Hypothalamus (tissue), 51 donors: Measurements from ENCODE around the gene SHC4.

ENCODE experiments used
- DNase-seq, 51 donors: peaks; one replicate each; lab custom pipeline; 2025; lab: John Stamatoyannopoulos, UW

SHC4 gene

DNA sequence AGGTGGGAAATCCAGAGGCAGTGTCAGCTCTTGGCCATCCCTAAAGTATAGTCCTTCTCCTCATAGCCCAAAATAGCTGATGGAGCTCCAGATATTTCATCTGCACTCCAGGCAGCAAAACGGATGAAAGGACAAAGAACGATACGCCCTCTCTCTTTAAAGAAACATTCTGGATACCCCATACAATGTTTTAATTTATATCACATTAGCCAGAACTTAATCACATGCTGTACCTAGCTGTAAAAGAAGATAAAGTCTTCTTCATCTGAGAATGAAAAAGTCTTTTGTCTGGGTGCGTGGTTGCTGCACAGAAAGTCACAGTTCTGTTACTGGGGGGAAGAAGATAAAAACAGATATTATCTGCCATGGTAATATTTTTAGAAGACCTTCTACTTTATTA, 4.3 kb upstream of the SHC4 start:
- no peak for DNase-seq

DNA sequence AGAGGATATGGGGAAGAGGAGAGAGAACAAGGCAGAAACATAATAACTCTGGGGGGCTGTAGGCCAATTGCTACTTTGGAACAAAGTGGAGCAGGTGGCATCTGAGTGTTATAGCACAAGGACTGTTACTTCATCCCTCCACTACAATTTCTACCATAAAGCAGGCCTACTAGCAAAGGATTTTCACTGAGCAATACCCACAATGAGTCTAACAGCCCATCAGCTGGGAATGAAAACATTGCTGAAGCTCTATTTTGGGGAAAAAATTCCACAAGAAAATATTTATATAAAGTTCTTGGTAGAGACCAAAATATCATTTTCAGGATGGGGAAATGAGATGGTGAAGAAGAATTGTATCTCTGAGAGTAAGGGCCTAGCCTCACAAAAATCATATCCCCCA, 3.6 kb upstream of the SHC4 start:
- no peak for DNase-seq

DNA sequence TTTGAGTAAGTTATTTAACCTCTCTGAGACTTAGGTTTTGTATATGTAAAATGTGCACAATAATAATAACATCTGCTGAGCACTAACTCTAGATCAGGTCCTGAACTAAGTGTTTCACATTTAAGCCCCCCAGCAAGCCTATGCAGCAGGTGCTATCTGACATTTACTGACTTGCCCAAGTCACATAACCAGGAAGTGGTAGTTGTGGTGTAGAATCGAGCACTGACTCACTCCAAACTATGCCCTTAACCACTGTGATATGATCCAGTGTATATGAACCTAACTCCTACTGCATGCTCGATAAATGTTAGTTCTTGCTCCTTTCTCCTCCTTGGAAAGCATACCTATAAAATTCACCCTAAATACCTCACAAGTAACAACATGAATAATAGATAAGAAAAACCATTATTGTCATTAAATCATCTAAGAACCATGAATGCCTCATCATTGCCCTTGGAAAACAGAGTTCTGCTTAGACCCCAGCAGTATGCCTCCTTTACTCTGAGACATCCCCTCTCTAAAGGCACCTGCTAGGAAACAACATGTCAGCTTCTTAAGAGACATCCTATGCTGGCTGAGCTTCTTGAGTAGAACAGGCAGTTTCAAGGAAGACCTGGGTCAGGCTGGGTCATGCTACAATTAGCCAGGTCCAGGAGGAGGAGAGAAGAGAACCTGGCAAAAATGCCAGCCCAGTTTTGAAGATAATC, 3.0 kb upstream of the SHC4 start:
- DNase-seq, result no peak

DNA sequence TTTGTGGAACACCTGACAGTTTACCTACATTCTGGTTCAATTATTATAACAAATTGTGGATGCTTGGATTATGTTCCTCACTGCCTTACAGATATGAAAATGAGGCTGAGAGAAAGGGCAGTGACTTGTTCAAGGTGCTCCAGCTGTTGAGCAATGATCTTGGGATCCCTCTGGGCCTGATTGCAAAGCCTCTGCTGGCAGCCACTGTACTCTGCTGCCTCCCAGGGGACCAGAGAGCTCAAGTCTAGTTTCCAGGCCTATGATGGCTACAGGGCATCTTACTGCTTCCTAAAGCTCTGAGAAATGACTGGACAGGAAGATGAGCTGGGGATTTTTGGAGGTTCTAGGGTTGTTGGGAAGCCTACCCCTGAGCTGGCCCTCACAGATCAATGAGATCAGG, 2.3 kb upstream of the SHC4 start:
- peak in 1 of 51 donors; percentile 11 for DNase-seq

DNA sequence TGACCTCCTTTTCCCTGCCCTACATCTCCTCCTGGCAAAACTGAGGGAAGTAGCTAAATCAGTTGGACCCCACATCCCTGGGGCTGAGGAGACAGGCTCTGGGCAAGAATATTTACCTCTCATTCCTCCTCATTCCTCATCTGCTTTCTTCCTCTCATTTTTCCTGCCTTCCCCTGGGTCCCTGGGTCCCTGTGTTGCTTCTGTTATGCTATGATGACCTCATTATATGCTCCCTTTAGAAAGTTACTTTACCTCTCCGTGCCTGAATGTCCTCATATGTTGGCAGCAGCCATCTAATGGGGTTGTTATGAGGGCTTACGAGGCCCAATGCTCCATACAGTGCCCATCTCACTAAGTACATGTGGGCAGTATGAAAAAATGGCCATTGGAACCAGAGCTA, 1.2 kb upstream of the SHC4 start:
- no peak for DNase-seq

DNA sequence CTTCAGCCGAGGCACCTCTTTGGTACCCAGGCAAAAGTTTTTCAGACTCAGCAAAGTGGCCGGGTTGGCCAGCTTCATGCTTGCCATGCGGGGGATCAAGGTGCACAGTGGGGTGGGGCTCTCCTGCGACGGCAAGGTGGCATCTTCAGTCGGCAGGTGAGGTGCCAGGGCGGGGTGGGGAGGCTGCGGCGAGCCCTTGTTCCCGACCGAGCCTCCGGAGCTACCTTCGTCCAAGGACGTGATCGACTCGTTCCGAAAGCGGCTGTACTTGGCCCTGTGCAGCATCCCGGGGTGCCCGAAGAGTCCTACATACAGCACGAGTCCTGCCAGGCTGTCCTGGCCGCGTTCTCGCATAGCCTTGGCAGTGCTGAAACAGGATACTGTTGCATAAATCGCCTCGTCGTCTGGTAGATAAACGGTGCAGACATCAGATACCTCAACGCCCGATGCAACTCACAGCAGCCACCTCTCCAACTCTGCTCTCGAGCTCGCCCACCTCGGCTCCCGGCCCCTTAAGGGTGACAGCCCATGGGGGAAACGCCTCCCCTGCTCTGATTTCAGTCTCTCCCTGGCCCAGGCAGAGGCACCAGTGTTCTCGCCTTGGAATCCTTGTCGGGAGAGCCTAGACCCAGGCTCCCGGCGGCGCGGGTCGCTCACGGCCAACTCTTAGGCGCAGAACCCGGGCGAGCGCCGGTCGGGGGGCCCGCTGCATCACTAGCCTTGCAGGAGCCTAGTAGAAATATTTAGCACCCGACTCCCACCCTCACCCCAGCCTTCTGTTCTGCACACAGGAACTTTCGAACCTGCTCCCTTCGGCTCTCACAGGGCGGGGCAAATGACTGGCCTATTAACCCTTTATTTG, 826 bp downstream of the SHC4 start:
- DNase-seq, result peak in 24 of 51 donors; percentile 15 to 59 (median 32)

DNA sequence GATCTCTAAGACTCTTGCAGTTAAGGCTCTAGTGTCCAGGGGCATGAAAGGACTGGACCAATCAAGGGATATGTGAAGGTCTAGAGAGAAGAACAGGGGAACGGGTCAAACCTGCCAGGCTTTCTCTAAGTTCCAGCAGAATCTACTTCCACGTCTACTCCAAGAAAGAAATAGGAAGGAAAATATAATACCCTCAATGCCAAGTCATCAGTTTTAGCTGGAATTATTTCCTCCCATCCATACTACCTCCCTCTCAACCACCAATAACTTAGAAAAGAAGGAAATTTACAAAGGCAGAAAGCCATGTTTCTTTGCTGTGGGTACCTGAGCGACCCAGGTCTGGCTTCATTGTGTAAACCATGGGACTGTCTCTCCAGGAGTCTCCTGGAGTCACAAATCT, 7.8 kb downstream of the SHC4 start:
- no peak for DNase-seq

DNA sequence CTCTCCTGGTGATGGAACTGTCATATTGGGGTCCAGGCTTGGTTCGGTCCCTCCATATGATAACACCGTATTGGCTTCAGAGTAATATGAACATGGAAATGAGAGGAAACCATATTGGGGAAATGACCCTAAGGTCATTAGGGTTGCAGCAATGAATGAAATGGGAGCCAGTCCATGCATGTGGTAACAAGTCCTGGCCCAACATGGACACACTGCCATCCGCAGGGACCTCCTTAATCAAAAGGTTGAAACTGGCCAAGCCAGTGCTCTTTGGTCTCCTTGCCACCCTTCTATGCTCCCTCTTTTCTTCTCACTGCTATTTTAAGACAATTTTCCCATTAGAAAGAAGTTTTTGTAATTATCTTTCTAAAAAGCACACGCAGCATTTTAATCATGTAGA, 8.3 kb downstream of the SHC4 start:
- DNase-seq, result no peak

DNA sequence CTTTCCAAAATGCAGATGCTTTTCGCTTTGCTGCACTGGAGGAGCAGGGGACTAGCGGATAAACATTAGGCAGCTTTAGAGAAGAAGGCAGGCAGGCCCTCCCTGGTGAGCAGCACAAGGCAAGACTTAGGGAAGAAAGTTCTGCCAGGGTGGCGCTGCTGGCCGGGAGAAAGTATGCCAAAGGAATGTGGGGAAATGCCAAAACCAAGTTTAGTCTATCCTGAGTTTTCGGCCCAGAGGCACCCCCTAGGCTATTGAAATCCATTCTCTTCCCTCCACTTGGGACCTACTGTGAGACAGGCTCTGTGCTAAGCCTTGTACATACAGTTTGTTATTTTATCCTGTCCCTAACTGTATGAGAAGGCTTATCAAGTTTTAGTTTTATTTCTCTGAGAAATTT, 9.2 kb downstream of the SHC4 start:
- DNase-seq, result peak in 1 of 51 donors; percentile 2

DNA sequence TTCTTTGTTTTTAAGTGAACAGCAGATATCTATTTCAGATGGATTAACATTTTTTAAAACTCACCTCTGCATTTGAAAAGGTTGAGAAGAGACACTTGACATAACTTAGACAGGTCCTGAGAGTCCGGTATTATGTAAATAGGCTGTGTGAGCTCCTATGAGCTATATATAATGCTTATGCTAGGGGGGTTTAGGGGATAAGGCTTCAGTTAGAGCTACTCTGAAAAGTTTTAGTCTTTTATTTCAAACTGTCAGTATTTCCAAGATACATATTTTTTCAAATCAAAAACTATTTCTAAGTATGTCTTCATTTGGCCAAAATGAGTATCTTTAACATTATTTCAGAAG, 16.9 kb downstream of the SHC4 start:
- no peak for DNase-seq

DNA sequence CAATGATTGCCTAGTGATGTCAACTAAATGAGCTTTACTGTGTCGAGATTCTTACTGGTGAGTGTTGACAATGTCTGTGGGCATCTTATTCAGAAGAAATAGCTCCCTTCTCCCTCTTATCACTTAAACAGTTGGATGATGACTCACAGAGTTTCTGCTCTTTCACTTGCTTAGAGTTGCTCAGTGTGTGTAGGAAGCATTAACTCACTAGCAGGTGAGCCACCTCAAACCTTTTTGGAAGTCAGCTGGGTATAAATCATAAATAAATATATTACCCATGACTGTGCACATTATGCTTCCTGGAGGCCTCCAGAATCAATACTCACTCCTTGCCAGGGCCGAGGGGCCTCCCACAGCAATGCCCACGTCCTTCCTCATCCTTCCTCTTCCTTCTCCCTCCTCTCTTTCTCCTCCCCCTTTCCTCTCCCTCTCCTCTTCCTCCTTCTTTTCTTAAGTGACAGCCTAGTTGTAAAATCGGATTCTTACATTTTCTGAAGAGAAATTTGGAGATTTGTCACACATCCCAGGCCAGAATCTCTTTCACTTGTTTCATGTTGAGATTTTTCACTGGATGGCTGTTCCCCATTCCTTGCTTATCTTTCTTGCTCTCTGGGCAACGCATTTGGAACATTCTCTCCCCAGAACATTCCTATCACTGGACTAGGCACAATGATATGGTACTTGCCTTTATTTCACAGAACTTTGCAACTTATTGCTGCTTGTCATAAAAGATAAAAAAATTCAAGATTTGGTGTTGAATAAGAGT, 17.5 kb downstream of the SHC4 start:
- DNase-seq, result peak in 1 of 51 donors; percentile 10

DNA sequence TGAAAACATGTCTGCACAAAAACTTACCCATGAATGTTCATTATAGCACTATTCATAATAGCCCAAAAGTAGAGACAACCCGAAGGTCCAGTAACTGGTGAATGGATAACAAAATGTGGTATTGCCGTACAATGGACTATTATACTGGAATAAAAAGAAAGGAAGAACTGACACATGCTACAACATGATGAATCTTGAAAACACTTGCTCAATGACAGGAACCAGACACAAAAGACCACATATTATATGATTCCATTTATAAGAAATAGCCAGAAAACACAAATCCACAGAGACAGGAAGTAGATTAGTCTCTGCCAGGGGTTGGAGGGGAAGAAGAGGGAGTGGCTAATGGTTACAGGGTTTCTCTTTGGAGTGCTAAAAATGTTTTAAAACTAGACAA, 18.3 kb downstream of the SHC4 start:
- DNase-seq, result no peak

DNA sequence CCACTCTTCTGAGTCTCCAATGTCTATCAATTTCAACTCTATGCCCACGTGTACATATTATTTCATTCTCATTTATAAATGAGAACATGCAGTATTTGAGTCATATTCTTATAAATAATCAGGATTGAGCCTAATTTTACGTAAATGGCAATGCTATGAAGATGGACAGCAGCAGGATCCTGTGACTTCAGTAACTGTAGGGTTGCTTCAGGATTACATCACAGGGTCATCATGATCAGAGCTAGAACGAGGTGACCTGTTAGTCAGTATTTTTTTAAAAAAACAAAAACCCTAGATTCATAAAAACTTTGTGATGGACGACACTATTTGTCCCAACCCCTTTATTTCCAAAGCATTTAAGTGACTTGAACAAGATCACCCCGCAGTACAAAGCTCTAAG, 21.8 kb downstream of the SHC4 start:
- no peak for DNase-seq

DNA sequence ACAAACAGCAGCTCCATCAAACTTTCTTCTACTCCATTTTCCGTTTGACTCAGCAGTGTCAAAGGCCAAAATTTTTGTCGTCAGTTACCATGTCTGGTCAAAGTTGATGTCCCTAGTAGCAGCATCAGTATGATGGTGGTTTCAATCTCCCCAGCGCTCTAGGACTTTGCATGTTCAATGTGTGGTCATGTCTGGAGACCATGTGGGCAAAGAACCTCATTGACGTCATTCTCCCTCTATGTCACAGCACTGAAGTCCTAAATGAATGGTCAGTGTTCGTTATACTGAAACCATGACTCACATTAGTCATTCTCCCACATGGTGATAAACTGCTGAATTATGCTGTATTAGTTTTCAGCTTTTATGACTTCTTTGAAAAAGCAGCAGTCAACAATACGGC, 23.2 kb downstream of the SHC4 start:
- DNase-seq, result no peak

DNA sequence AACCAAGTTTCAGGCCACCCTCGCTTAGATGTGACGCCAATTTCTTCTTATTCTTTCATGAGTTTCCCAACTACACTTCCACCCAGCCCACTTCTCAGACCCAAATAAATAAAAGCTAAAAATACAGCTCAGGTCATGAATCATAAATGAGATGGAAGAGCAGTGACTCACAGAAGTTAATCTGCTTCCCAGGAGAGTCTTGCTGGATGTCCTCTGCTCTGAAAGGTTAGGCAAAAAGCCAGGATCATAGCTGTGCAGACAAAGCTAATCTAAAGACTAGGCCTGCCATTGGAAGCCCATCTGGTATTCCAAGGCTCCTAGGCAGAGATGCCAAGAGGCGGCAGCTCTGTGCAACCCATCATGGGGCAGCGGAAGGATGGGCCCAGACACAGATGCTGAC, 24.1 kb downstream of the SHC4 start:
- no peak for DNase-seq

DNA sequence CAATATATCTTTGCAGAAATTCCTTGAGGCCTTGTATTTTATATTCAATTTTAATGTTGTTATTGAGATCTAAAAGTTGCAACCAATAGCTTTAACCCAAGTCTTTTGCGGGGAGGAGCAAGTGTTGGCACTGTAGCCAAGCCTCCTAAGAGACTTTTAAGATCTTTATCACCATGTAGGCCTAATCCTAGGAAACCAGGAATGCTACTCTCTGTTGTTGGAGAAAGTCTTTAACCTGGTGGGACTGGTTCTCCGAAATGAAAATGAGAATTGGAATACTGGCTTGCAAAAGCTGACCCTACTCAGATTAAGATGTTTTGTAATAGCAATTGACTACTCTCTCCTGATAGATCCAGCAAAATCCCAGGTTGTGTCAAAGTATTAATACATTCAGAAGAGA, 25.8 kb downstream of the SHC4 start:
- DNase-seq, result no peak

DNA sequence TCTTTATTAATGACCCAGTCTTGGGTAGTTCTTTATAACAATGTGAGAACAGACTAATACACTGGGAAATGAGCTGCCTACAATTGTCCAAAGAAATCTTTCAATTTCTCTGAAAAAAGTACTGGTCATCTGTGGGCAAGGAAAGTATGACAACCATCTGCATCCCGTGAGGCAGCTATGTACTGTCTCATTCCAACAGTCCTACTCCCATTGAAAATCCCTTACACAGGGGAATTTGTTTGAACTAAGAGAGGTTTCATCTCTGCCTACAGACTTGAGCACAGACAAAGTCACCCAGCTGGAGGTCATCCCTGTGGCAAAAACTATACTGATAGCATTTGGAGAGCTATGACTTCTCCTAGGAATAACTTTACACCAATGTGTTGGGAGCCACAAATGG, 27.1 kb downstream of the SHC4 start:
- DNase-seq, result no peak

DNA sequence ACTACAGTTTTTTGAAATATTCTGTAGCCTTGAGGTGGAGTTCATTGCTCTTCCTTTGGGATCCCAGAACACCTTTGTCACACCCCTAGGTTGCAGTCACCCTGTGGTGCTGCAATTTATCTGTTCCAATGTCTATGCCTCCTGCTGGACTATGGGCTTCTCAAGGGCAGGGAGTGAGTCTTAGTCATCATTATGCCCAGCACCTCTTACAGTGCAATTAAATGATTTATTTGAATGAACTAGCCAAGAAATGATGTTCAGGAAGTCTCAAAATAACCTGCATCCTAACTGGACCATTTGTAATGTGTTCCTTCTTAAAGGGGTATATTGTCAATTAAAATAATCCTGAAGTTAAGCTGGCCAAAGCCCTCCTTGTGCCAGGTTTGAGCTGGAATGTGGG, 28.5 kb downstream of the SHC4 start:
- DNase-seq, result no peak

DNA sequence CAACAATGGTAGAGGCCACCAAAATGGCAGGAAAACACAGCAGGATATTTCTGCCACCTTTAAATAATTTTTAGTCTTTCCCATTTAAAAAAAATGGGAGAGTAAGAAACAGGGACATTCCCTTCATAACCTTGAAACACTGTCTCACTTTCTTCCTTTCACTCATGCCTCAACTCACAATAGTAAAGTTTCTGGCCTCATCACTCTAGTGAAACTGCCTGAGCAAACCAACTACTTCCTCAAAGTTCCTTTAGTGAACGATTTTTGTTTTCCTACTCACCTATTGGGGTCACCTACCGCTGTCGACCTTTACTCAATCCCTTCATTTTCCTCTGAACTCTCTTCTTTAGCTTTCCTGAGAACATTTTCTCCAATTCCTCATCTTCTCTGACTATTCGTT, 33.0 kb downstream of the SHC4 start:
- no peak for DNase-seq

DNA sequence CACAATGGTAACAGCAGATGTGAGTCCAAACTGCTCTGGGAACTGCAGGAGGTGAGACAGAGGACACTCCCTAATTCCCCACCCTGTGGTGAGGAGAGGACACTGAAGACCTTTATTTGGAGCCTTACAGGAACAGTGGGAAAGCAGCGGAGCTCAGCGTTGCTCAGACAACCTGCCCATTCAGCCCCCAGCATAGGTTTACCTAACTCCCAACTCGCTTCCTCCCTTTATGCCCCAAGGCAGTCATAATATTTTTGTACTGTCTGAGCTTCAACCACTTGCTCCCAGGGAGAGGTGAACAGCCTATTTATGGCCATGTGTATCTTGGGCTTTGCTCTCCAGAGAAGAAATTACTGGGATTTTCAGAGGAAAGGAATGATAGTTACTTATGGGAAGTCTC, 34.1 kb downstream of the SHC4 start:
- DNase-seq, result no peak

DNA sequence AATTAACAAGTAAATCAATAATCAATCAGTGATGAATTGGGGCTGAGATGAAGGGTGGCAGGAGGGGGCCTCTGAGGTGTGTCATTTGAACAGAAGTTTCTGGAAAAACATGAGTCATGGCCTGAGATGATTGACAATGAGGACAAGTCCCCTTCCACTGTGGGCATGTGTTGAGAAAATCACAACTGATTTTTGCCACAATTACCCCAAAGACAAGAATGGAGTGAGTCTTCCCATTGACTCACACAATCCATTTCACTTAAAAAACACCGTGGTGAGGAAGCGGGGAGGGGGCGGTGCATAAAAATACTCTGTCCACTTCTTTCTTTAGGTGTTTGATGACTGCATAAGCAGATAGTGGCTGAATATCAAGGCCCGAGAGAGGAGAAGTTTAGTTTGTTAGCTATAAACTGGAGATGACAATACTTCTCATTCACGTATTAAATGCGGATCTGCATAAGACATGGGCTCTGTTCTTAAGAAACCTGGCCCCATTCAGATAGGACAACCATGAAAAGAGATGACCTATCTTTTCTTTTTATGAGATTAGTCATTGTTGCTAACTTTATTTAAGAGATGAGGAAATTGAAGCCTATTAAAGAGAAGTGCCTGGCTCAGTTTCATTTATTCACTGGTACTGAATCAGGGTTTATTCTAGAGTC, 34.7 kb downstream of the SHC4 start:
- DNase-seq, result no peak
